ENCODE data around the gene LGR4. TPM values are rescaled to one million over a fixed set of nuclear protein-coding genes. Genes with fewer than 3 reads are reported as not detected.

LGR4 gene
- total RNA-seq, 1 donor from 2014 or later = 7.5 TPM

DNA sequence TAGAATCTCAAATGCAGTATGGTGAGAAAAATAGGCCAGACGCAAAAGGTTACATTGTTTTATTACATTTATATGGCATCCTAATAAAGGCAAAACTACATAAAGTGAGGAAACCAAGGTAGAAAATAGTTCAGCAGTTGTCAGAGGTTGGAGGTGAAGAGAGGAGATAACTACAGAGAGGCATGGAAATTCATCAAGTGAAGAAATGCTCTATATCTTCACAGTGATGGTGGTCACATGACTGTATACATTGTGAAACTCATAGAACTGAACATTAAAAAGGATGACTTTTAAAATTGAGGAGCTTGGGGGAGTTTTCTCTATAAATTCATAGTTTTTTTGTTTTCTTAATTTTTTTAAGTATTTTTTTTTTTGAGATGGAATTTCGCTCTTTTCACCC is 14.4 kb downstream of the LGR4 start:
- intact Hi-C loops (cut with DNase I) = no loop called here
- Histone ChIP-seq H3K27ac (no peak overlapping the region), H3K4me3 (no peak overlapping the region), H3K9me3 (no peaks in the 10 kb centered on the region), H3K27me3 (no peaks in the 10 kb centered on the region), H3K36me3 (no peaks in the 10 kb centered on the region), H3K4me1 (no peaks in the 10 kb centered on the region)
- ATAC-seq (no peak), DNase-seq (no peak)
- TF ChIP-seq, protein P1, sequence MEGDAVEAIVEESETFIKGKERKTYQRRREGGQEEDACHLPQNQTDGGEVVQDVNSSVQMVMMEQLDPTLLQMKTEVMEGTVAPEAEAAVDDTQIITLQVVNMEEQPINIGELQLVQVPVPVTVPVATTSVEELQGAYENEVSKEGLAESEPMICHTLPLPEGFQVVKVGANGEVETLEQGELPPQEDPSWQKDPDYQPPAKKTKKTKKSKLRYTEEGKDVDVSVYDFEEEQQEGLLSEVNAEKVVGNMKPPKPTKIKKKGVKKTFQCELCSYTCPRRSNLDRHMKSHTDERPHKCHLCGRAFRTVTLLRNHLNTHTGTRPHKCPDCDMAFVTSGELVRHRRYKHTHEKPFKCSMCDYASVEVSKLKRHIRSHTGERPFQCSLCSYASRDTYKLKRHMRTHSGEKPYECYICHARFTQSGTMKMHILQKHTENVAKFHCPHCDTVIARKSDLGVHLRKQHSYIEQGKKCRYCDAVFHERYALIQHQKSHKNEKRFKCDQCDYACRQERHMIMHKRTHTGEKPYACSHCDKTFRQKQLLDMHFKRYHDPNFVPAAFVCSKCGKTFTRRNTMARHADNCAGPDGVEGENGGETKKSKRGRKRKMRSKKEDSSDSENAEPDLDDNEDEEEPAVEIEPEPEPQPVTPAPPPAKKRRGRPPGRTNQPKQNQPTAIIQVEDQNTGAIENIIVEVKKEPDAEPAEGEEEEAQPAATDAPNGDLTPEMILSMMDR (IDR thresholded peaks at IDR 0.05) = no peak

DNA sequence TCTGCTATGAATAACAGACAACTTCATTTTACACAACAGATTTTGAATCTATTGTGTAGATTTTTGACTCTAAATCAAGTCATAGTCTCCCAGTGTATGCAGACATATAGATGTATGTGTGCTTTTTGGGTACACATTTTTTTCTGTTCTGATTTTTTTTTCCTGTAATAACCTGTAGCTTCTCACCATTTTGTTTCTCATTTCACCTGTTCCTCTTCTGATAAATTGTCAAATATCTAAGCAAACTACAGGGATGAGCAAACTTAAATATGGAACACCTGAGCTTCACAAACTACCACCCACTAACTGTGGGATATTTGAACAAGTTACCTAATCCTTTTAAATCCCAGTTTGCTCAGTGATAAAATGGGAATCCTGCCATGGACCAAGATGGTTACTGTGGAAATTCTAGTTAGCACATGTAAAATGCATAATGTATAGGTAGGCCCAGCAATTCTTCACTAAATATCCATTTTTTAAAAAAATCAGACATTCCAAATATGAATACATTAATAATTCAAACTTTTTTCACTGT is 15.7 kb downstream of the LGR4 start:
- Histone ChIP-seq H3K36me3 (no peaks in the 10 kb centered on the region), H3K27me3 (no peaks in the 10 kb centered on the region), H3K4me3 (no peak overlapping the region), H3K27ac (no peak overlapping the region), H3K9me3 (no peaks in the 10 kb centered on the region), H3K4me1 (no peaks in the 10 kb centered on the region)
- TF ChIP-seq, protein P1 (IDR thresholded peaks at IDR 0.05) = no peak
- ATAC-seq = no peak
- DNase-seq = no peak
- intact Hi-C loops (cut with DNase I) = no loop called here

DNA sequence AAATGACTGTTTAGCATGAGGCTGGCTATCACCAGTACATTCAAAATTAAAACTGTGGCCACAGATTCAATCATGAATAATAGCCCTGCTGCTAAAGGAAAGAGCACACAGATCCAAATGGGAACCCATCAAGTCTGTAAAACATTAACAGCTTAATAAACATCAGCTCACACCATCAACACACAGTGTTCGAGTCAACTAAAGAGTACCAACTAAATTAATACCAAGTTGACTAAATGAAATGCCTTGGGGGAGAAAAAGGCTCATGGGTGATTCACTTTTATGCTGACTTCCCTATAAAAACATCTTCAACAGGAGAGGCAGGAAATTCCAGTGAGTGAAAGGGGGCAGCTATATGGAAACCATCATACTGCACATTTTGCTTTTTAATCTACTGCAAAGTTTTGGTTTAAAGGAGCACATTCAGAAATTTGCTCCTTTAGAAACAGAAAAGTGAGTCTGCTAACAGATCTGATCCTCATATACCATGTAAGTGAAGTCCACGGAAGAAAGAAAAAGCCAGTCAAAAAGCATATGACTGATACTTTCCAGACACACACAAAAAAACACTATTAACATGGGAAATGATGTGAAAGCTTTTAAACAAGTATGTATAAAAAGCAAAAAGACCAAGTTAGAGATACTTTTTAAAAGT is 16.3 kb downstream of the LGR4 start:
- no peaks in the 10 kb centered on the region for H3K4me1 ChIP-seq
- H3K9me3 ChIP-seq = no peaks in the 10 kb centered on the region
- H3K27ac ChIP-seq = no peak overlapping the region
- H3K4me3 ChIP-seq = no peak overlapping the region
- TF ChIP-seq, protein P1 (IDR thresholded peaks at IDR 0.05) = no peak
- DNase-seq = no peak
- no peaks in the 10 kb centered on the region for H3K27me3 ChIP-seq
- no peaks in the 10 kb centered on the region for H3K36me3 ChIP-seq
- intact Hi-C loops (cut with DNase I) = no loop called here
- ATAC-seq = no peak

DNA sequence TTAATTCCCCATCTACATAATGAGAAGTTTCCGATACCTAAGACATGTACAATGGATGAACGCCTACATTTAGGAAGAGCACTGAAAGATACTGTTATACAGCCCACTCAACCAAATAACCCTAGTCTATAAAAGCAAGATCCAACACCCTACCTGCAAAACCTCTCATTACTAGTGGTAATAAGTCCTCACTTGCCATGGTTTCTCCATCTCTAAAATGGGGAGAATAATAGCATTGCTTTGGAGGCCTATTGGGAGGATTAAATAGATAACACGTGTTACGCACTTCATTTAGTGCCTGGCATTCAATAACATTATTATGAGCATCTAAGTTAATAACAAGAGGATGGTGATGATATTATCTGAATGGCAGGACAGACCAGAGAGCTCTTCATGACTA is 16.9 kb downstream of the LGR4 start:
- Histone ChIP-seq H3K27me3 (no peaks in the 10 kb centered on the region), H3K27ac (no peak overlapping the region), H3K4me1 (no peaks in the 10 kb centered on the region), H3K36me3 (no peaks in the 10 kb centered on the region), H3K9me3 (no peaks in the 10 kb centered on the region), H3K4me3 (no peak overlapping the region)
- DNase-seq (no peak), ATAC-seq (no peak)
- TF ChIP-seq, protein P1 (IDR thresholded peaks at IDR 0.05) = no peak
- intact Hi-C loops (cut with DNase I) = no loop called here

DNA sequence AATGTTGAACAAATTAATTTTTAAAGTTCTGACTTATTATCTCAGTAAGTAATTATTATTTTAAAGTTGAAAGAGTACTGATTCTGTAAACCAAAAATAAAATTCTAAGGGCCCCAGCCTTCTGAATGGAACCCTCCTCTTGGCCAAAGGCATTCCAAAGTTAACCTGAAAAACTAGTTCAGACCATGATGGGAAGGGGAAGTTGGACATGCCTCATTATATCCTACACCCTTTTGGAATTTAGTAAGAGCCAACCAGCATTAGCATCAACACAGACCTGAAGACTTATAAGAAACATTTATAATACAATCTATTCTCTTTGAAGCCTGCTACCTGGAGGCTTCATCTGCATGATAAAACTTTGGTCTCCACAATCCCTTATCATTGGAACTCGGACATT is 18.9 kb downstream of the LGR4 start:
- no peaks in the 10 kb centered on the region for H3K4me1 ChIP-seq
- no peak overlapping the region for H3K27ac ChIP-seq

More for the DNA sequence above, 18.9 kb downstream of the LGR4 start:
- ATAC-seq = no peak
- intact Hi-C loops (cut with DNase I) = no loop called here
- H3K4me3 ChIP-seq = no peak overlapping the region
- TF ChIP-seq, protein P1 (IDR thresholded peaks at IDR 0.05) = no peak
- H3K27me3 ChIP-seq = no peaks in the 10 kb centered on the region
- no peaks in the 10 kb centered on the region for H3K36me3 ChIP-seq
- no peaks in the 10 kb centered on the region for H3K9me3 ChIP-seq
- no peak for DNase-seq
